GM12801 (cell line): Measurements from ENCODE around the gene PSMD5.

ENCODE experiments used
- TF ChIP-seq, protein P1 (sequence below): IDR thresholded peaks from one replicate; pipeline ENCODE4 v1.5.1; 2011; ENCODE audit warnings: control low read depth; ENCODE audit not compliant: insufficient read length; ENCODE audit errors: extremely low read depth

The PSMD5 gene

GRCh38 chr9:120787933-120788332 is 54.8 kb downstream of the PSMD5 start:
- TF ChIP-seq, protein P1, sequence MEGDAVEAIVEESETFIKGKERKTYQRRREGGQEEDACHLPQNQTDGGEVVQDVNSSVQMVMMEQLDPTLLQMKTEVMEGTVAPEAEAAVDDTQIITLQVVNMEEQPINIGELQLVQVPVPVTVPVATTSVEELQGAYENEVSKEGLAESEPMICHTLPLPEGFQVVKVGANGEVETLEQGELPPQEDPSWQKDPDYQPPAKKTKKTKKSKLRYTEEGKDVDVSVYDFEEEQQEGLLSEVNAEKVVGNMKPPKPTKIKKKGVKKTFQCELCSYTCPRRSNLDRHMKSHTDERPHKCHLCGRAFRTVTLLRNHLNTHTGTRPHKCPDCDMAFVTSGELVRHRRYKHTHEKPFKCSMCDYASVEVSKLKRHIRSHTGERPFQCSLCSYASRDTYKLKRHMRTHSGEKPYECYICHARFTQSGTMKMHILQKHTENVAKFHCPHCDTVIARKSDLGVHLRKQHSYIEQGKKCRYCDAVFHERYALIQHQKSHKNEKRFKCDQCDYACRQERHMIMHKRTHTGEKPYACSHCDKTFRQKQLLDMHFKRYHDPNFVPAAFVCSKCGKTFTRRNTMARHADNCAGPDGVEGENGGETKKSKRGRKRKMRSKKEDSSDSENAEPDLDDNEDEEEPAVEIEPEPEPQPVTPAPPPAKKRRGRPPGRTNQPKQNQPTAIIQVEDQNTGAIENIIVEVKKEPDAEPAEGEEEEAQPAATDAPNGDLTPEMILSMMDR = no peak

DNA sequence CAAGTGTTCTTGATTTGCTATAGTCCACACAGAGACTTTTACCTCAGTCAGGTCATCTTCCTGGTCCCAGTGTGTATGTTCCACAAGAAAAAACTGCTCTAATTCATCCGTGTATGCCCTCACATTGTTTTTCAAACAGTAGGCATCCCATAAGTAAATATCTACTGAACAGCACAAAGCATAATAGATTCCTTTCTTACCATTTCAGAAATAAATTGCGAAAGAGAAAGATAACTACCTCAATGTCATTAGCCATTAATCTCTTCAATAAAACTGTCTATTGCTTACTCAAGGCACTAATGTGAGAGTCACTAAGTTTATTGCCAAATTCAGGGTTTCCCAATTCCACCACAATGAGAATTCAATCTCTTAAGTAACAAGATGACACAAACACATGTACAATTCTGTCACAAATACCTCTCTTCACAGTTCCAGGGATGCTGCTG is 59.1 kb downstream of the PSMD5 start:
- TF ChIP-seq, protein P1 = no peak

- TF ChIP-seq, protein P1 = no peak
Observed at GRCh38 chr9:120781236-120781635, 61.5 kb downstream of the PSMD5 start.

GRCh38 chr9:120780367-120780766 is 62.4 kb downstream of the PSMD5 start:
- TF ChIP-seq, protein P1 = no peak

DNA sequence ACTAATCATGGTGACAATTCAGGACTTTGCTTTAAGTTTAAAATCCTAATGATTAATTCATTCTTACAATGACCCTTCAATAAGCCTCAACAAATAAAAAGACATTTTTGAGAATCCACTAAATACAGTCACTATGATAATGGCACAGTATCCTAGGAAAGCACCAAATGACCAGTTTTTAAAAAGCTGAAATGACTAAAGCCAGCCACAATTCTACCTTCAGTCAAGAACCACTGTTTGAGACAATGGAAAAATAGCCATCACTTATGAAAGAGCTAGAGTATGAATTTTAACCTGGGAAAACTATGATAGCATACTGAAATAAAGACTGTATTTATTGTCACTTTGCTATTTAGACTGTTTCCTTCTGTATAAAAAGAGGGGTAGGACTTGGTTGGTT is 63.5 kb downstream of the PSMD5 start:
- TF ChIP-seq, protein P1 = no peak

DNA sequence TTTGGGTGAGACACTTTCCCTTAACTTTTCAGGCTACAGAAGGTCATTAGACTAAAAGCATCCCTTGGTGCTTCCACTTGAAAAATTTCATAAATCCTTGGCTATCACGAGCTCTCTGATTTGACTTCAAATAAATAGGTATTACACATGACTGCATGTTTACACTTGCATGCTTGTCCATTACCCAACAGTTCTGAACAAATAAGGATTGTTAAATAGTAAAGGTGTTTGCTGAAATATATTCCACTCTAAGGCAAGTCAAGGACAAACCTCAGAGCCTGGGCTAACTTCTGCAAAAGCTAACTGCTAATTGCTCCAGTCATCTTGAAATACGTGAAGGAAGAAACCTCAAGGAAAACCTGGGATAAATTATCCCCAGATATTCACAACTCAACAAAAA is 64.0 kb downstream of the PSMD5 start:
- TF ChIP-seq, protein P1 = no peak

DNA sequence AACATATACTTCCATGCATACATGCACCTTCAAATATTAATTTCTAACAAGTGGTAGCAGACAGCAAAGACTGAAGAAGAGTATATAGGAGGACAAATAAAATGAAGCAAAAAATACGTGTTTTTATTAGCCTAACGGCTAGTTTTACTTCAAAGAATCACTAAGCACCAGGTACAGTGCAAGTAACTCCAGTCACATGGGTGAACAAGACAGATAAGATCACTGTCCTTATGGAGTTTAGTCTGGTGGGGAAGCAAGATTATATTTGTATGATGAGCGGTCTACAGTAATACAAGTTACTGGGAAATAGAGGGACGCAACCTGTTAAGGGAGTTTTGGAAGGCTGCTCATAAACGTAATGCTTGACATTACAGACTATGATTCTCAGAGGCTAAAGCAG is 65.5 kb downstream of the PSMD5 start:
- TF ChIP-seq, protein P1 = no peak

DNA sequence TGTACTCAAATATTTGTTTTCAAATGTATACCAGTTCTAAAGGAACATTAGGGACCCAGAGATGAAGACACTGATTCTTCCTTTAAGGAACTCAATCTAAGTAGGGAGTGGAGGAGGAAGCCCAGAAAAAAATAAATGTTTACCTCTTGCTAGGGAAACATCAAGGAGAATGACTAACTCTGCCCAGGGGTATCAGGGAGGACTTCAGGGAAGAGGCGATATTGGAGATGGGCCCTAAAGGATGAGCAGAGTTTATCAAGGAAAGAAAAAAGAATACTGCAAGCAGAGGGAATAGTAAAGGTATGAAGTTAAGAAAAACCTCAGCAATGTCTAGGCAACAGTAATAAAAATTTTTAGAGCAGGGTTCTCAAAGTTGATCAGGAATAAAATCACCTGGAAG is 65.9 kb downstream of the PSMD5 start:
- TF ChIP-seq, protein P1 = no peak
